Bronchial epithelial cell (primary cell): Measurements from ENCODE around the gene CHKA. TPM values are rescaled to one million over a fixed set of nuclear protein-coding genes. Genes with fewer than 3 reads are reported as not detected.

Experiments
- DNase-seq: peaks from one replicate; pipeline ENCODE4 v3.0.0-alpha.2; 2010; ENCODE audit warnings: low read depth
- FAIRE-seq: peaks from 2 replicates; lab custom pipeline; 2011; peaks lifted over from hg19 to GRCh38; lab: Jason Lieb, UNC
- H3K27me3 ChIP-seq: 2 replicates; pipeline ENCODE4 v1.5.1; 2011; ENCODE audit warnings: low read length; ENCODE audit not compliant: control insufficient read depth, insufficient read depth
- H3K36me3 ChIP-seq: 2 replicates; pipeline ENCODE4 v1.5.1; 2011; ENCODE audit warnings: low read length; ENCODE audit not compliant: control insufficient read depth, insufficient read depth
- H3K4me3 ChIP-seq: 2 replicates; pipeline ENCODE4 v1.5.1; 2011; ENCODE audit warnings: mild to moderate bottlenecking, low read depth, low read length, control low read depth
- CTCF ChIP-seq: IDR thresholded peaks from 2 replicates; pipeline ENCODE4 v1.5.1; 2011; ENCODE audit warnings: mild to moderate bottlenecking, moderate library complexity, low read length, control low read depth, inconsistent platforms; ENCODE audit not compliant: insufficient read depth, severe bottlenecking
- total RNA-seq: library from RNA; depleted of rRNA; stranded (reverse); fragments of >200 nt; gene quantifications from 2 replicates; pipeline ENCODE4 v1.2.1, GENCODE V29; 2014

Gene CHKA
- total RNA-seq, 1 donor from 2014 or later = 7.4 TPM

DNA sequence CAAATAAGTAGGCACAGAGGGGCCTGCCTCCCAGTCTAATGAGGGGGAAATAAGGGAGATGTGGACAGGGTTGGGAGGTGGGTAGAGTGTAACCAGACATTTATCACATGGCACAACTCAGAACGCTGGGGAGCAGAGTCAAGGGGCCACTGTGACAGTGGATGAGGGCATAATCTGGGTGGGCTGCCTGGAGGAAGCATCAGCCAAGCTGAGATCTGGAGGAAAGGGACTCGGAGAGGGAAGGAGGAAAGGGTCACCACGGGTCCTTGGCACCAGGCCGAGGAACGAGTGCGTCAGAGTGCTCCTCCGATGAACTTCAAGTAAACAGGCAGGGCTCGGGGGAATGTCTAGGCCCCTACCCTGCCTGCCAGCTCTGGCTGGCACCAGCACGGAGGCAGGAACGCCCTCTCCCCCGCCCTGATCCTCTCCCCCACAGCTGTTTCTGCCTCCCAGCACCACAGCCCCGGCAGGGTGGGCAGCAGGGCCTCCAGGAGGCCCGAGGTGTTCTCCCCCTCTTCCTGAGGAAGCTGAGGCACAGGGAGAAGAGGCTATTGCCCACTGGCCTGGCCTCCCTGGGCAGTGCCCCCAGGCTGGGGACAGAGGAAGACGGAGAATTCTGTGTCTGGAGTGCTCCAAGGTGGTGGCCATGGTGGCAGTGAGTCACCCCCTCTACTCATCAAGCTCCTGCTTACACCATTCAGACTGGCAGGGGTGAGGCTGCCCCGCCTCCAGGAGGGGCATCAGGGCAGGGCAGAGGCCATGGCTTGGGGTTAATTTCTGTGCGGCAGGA lies 106.8 kb downstream of the CHKA start:
- TF ChIP-seq CTCF = no peak
- Histone ChIP-seq H3K27me3 (no peaks in the 10 kb centered on the region), H3K36me3 (no peaks in the 10 kb centered on the region), H3K4me3 (no peak overlapping the region)
- FAIRE-seq (no peak), DNase-seq (peak; percentile 75)

DNA sequence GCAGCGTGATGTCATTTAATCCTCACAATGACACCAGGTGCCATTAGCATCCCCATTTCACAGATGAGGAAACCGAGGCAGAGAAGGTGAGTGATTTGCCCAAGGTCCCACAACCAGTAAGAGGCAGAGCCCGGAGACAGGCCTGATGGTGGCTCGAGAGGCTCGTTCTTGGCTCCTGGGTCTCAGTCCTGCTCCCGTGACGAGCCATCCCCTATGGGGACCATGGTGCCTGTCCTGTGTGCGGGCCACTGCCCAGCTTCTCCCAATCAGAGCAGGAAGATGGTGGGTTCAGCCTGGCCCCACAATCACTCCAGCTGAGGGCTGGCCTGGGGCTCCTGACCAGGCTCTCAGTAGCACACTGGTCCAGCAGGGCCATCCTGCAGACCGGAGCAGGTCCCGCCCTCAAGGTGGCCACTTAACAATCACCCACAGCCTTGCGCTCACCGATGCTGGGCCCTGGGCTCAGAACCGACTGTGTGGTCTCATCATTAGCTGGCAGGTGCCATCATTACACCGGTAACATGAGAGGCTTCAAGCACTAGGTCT lies 107.5 kb downstream of the CHKA start:
- TF ChIP-seq CTCF = no peak
- FAIRE-seq (no peak), DNase-seq (no peak)
- no peaks in the 10 kb centered on the region for H3K36me3 ChIP-seq
- H3K27me3 ChIP-seq = no peaks in the 10 kb centered on the region
- H3K4me3 ChIP-seq = no peak overlapping the region

DNA sequence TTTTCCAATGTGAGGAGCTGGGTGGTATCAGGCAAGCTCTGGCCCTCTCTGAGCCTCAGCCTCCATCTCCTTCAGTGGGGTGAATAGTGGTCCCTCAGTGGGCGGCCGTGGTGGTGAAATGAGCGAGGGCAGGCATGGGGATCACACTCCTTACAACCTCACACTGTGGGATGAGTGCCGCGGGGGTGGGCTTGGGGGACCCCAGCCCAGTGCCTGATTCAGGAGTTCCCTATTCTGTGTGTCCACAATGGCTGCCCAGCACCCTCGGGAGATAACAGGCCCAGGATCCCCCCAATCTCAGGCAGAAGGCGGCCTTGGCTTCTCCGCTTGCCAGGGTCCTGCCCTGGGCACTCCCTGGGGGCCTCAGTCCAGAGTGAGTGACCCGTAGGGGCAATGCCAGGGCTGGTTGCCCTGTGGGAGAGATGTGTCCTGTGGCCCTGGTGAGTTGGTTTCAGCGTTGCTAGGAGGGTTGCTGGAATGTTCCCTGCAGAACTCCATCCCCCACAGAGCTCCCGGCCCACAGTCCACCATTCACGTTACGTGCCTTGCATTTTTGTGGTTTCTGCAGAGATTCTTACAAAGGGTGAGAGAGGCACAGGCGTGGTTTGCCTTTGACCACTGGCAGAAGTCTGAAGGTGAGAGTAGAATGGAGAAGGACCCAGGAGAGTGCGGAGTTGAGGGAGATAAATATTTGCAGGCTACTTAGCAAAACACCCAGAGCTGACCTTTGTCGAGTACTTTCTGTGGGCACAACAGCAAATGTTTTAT lies 108.2 kb downstream of the CHKA start:
- Histone ChIP-seq H3K4me3 (no peak overlapping the region), H3K27me3 (no peaks in the 10 kb centered on the region), H3K36me3 (no peaks in the 10 kb centered on the region)
- FAIRE-seq = peak; percentile 52
- TF ChIP-seq CTCF = no peak
- DNase-seq = peak; percentile 87

DNA sequence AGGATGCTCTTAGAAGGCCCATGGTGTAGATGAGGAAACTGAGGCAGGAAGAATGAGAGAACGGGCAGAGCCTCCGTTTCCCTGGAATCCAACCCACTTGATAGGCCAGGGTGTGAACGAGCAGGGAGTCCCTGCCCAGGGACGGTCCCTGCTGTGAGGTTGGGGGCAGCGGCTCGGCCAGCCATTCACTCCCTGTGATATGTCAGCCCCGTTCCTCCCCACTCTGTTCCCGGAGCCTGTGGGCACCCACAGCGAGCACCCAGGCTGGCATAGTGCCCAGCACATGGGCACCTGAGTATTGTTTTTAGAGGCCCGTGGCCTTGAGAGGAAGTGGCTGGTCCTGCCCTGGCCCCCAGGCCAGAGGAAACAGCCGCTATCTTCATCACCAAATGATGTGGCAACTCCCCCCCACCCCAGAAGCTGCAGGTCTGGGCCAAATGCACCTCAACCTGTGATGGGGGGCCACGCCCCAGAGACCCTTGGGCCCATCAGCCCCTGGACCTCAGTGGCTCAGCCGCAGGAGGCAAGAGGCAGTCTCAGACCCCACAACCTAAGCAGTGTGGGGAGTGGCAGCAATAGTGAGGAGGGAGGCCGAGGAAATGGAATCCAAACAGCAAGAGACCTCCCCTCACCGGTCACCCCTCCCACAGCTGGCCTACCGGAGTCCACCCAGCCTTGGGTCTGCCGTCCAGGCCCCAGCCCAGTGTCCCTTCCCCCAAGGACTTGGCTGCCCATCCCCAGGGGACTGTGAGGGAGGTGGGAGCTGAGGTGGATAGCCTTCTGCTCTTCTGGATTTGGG lies 108.9 kb downstream of the CHKA start:
- Histone ChIP-seq H3K4me3 (no peak overlapping the region), H3K27me3 (no peaks in the 10 kb centered on the region), H3K36me3 (no peaks in the 10 kb centered on the region)
- no peak for TF ChIP-seq CTCF
- FAIRE-seq (no peak), DNase-seq (no peak)

DNA sequence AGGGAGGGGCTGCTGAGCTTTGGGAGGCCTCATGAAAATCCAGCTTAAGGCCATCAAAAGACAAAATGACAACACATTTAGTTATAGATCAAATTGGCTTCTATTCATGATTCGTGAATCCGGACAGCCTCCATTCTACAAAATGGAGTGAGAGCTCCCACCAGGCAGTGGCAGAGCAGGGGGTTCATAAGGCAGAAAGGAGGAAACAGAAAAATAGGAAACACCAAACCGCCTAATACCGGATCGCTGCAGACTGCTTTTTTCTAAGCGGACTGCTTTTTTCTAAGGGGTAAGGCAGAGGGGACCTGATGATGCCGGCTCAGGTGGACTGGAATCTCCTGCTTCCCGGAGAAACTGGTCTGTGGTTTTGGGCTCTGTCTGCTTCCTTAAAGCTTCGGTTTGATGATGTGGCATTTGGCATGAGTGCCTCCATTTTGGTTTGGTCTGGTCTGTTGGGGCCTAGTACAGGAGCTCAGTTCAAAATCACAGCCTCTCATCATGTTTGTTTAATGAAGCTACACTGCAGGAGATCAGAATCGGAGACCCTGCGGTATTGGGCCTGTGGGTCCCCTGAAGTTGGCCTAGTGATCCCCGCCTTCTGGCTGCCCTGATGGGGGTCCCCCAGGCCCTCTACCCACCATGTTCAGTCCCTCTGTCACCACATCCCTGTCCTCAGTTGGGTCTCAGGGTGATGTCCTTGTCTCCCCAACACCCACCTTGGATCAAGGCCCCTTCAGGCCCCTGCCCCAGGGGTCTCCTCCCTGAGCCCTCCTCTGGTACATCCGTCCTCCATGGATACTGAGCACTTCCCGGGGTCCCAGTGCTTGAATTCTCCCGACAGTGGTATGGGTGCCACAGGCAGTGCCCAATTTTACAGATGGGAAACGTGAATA lies 109.9 kb downstream of the CHKA start:
- DNase-seq (no peak), FAIRE-seq (no peak)
- Histone ChIP-seq H3K36me3 (no peaks in the 10 kb centered on the region), H3K27me3 (no peaks in the 10 kb centered on the region), H3K4me3 (no peak overlapping the region)
- no peak for TF ChIP-seq CTCF
